ENCODE data around the gene SH3RF3. TPM values are rescaled to one million over a fixed set of nuclear protein-coding genes. Genes with fewer than 3 reads are reported as not detected.

Gene SH3RF3
- total RNA-seq, 1 experiment from 2014 or later: 1.0 TPM

GRCh38 chr2:109271920-109272319 lies 142.9 kb downstream of the SH3RF3 start (continued):
- TF ChIP-seq ZNF281 (CRISPR knock-in tag; IDR thresholded peaks at IDR 0.05) (no peak), MXD4 (CRISPR knock-in tag; IDR thresholded peaks at IDR 0.05; ENCODE audit: borderline replicate concordance) (no peak), USF2 (CRISPR knock-in tag; IDR thresholded peaks at IDR 0.05) (no peak), ZNF423 (CRISPR knock-in tag; IDR thresholded peaks at IDR 0.05) (no peak), TCF7 (CRISPR knock-in tag; IDR thresholded peaks at IDR 0.05; ENCODE audit: low read depth) (no peak)
- TF ChIP-seq, protein P1, sequence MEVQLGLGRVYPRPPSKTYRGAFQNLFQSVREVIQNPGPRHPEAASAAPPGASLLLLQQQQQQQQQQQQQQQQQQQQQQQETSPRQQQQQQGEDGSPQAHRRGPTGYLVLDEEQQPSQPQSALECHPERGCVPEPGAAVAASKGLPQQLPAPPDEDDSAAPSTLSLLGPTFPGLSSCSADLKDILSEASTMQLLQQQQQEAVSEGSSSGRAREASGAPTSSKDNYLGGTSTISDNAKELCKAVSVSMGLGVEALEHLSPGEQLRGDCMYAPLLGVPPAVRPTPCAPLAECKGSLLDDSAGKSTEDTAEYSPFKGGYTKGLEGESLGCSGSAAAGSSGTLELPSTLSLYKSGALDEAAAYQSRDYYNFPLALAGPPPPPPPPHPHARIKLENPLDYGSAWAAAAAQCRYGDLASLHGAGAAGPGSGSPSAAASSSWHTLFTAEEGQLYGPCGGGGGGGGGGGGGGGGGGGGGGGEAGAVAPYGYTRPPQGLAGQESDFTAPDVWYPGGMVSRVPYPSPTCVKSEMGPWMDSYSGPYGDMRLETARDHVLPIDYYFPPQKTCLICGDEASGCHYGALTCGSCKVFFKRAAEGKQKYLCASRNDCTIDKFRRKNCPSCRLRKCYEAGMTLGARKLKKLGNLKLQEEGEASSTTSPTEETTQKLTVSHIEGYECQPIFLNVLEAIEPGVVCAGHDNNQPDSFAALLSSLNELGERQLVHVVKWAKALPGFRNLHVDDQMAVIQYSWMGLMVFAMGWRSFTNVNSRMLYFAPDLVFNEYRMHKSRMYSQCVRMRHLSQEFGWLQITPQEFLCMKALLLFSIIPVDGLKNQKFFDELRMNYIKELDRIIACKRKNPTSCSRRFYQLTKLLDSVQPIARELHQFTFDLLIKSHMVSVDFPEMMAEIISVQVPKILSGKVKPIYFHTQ (CRISPR knock-in tag; IDR thresholded peaks at IDR 0.05): no peak

- no peaks in the 10 kb centered on the region for H3K36me3 Mint-ChIP-seq
- no peaks in the 10 kb centered on the region for H3K9me3 Mint-ChIP-seq
- ChIA-PET POLR2A (no interaction called here), CTCF (interaction anchor here (1.2 kb wide), 1 partner anchor 238 kb away, joined by 3 read pairs; no protein-coding TSS in a partner anchor)
- no peaks in the 10 kb centered on the region for H3K27me3 Mint-ChIP-seq (ENCODE audit: low read depth)
- ATAC-seq (no peak), DNase-seq (ENCODE audit: low spot score) (no peak)
- H3K4me3 Mint-ChIP-seq: no peak overlapping the region
- H3K4me1 Mint-ChIP-seq: no peaks in the 10 kb centered on the region; the same call in 1 of the 2 replicates
- H3K27ac Mint-ChIP-seq: no peak overlapping the region
- TF ChIP-seq IRF1 (CRISPR knock-in tag; IDR thresholded peaks at IDR 0.05) (no peak), ZNF232 (CRISPR knock-in tag; IDR thresholded peaks at IDR 0.05) (no peak), ZNF671 (CRISPR knock-in tag; IDR thresholded peaks at IDR 0.05) (no peak), NR1H2 (CRISPR knock-in tag; IDR thresholded peaks at IDR 0.05) (no peak), ZNF532 (CRISPR knock-in tag; IDR thresholded peaks at IDR 0.05; ENCODE audit: borderline replicate concordance) (no peak), MXD4 (CRISPR knock-in tag; IDR thresholded peaks at IDR 0.05; ENCODE audit: borderline replicate concordance) (no peak), GTF2I (CRISPR knock-in tag; conservative IDR thresholded peaks at IDR 0.05) (no peak), MLX (CRISPR knock-in tag; IDR thresholded peaks at IDR 0.05) (no peak), SP1 (CRISPR knock-in tag; conservative IDR thresholded peaks at IDR 0.05) (no peak)
- TF ChIP-seq, protein P2, sequence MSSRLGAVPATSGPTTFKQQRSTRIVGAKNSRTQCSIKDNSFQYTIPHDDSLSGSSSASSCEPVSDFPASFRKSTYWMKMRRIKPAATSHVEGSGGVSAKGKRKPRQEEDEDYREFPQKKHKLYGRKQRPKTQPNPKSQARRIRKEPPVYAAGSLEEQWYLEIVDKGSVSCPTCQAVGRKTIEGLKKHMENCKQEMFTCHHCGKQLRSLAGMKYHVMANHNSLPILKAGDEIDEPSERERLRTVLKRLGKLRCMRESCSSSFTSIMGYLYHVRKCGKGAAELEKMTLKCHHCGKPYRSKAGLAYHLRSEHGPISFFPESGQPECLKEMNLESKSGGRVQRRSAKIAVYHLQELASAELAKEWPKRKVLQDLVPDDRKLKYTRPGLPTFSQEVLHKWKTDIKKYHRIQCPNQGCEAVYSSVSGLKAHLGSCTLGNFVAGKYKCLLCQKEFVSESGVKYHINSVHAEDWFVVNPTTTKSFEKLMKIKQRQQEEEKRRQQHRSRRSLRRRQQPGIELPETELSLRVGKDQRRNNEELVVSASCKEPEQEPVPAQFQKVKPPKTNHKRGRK (CRISPR knock-in tag; IDR thresholded peaks at IDR 0.05; ENCODE audit: borderline replicate concordance): no peak
- TF ChIP-seq, protein P3, sequence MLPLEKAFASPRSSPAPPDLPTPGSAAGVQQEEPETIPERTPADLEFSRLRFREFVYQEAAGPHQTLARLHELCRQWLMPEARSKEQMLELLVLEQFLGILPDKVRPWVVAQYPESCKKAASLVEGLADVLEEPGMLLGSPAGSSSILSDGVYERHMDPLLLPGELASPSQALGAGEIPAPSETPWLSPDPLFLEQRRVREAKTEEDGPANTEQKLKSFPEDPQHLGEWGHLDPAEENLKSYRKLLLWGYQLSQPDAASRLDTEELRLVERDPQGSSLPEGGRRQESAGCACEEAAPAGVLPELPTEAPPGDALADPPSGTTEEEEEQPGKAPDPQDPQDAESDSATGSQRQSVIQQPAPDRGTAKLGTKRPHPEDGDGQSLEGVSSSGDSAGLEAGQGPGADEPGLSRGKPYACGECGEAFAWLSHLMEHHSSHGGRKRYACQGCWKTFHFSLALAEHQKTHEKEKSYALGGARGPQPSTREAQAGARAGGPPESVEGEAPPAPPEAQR (CRISPR knock-in tag; IDR thresholded peaks at IDR 0.05): no peak
- TF ChIP-seq, protein P4, sequence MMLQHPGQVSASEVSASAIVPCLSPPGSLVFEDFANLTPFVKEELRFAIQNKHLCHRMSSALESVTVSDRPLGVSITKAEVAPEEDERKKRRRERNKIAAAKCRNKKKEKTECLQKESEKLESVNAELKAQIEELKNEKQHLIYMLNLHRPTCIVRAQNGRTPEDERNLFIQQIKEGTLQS (CRISPR knock-in tag; conservative IDR thresholded peaks at IDR 0.05): no peak
These were observed 143.5 kb downstream of the SH3RF3 start for GRCh38 chr2:109272461-109272860.

Measured in WTC11 (cell line).